NB4 (cell line): ENCODE results near the gene ABHD16B.
A peak's percentile ranks its signal among the peaks of the same experiment; 100 is the strongest.
"Not testable (repeated sequence)": the region's sequence is repeated elsewhere in the genome, so short reads cannot be mapped to it uniquely, and the experiment has no call there.

Source experiments
- DNase-seq: peaks from one replicate; pipeline ENCODE4 v3.0.0; 2010; ENCODE audit warnings: low read depth
- H3K4me3 ChIP-seq: one replicate; pipeline ENCODE4 v1.5.1; 2011; ENCODE audit warnings: mild to moderate bottlenecking, low read depth, low read length, moderate library complexity
- MYC ChIP-seq: IDR thresholded peaks from 2 replicates; pipeline ENCODE4 v1.6.1; 2011; ENCODE audit warnings: low read depth, low read length
- POLR2A ChIP-seq: IDR thresholded peaks from 2 replicates; pipeline ENCODE4 v1.6.1; 2011; ENCODE audit warnings: mild to moderate bottlenecking; ENCODE audit not compliant: insufficient read length; ENCODE audit errors: extremely low read depth
- TF ChIP-seq, protein P1 (sequence below): IDR thresholded peaks from 2 replicates; pipeline ENCODE4 v1.6.1; 2011; ENCODE audit warnings: low read depth, low read length
- TF ChIP-seq, protein P2 (sequence below): IDR thresholded peaks from one replicate; pipeline ENCODE4 v1.5.1; 2012; ENCODE audit warnings: low read depth, low read length

ABHD16B gene

DNA sequence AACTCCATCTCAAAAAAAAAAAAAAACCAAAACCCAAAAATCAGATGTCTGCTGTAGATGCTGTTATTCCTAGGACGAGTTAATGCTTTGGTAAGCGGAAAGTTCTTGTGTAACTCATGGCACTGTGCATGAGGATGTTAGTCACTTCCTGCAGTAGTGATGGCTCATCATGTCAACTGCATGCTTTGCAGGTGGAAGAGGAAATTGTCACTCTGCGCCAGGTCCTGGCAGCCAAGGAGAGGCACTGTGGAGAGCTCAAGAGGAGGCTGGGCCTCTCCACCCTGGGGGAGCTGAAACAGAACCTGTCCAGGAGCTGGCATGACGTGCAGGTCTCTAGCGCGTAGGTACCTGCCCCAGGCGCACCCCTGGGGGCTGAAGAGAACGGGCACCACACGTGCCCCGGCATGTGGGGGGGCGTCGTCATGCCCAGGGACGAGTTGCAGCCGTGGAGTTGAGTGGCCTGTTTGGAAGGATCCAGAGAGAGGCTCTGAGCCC is 12.2 kb downstream of the ABHD16B start:
- DNase-seq, result peak; percentile 97
- no peak overlapping the region for H3K4me3 ChIP-seq

DNA sequence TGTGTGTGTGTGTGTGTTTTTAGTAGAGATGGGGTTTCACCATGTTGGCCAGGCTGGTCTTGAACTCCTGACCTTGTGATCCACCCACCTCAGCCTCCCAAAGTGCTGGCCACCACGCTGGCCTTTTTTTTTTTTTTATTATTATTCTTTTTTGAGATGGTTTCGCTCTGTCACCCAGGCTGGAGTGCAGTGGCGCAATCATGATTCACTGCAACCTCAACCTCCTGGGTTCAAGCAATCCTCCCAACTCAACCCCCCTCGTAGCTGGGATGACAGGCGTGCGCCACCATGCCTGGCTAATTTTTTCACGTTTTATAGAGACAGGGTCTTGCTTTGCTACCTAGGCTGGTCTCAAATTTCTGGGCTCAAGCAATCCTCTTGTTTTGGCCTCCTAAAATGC is 12.9 kb downstream of the ABHD16B start:
- peak; percentile 81 for DNase-seq
- H3K4me3 ChIP-seq, result not testable (repeated sequence)

More for the DNA sequence above, 12.2 kb downstream of the ABHD16B start:
- TF ChIP-seq, protein P1, sequence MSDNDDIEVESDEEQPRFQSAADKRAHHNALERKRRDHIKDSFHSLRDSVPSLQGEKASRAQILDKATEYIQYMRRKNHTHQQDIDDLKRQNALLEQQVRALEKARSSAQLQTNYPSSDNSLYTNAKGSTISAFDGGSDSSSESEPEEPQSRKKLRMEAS, result peak; percentile 94
- TF ChIP-seq, protein P2, sequence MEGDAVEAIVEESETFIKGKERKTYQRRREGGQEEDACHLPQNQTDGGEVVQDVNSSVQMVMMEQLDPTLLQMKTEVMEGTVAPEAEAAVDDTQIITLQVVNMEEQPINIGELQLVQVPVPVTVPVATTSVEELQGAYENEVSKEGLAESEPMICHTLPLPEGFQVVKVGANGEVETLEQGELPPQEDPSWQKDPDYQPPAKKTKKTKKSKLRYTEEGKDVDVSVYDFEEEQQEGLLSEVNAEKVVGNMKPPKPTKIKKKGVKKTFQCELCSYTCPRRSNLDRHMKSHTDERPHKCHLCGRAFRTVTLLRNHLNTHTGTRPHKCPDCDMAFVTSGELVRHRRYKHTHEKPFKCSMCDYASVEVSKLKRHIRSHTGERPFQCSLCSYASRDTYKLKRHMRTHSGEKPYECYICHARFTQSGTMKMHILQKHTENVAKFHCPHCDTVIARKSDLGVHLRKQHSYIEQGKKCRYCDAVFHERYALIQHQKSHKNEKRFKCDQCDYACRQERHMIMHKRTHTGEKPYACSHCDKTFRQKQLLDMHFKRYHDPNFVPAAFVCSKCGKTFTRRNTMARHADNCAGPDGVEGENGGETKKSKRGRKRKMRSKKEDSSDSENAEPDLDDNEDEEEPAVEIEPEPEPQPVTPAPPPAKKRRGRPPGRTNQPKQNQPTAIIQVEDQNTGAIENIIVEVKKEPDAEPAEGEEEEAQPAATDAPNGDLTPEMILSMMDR, result no peak
- TF ChIP-seq POLR2A, result no peak
- TF ChIP-seq MYC, result peak; percentile 96

DNA sequence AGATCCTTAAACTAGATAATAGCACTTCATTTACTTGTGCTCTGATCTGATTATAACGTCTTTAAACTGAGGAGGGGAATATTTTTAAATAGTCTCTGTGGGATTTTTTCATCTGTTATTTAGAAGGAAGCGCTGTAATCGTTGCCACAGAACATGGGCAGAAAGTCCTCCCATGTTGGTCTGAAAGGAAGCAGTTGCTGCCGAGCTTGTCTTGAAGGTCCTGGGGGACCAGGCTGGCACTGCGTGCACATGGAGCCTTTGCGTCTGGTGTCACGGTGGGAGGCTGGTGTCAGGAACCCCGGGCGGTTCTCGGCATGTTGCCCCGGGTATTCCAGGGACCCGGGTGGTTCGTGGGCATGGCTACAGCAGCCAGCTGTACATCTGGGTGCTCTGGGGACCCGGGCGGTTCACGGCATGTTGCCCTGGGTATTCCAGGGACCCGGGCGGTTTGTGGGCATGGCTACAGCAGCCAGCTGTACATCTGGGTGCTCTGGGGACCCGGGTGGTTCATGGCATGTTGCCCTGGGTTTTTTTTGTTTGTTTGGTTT is 15.3 kb downstream of the ABHD16B start:
- no peak overlapping the region for H3K4me3 ChIP-seq
- no peak for DNase-seq
- TF ChIP-seq MYC, result no peak
- TF ChIP-seq, protein P1, result no peak
- TF ChIP-seq, protein P2, result no peak
- TF ChIP-seq POLR2A, result no peak

DNA sequence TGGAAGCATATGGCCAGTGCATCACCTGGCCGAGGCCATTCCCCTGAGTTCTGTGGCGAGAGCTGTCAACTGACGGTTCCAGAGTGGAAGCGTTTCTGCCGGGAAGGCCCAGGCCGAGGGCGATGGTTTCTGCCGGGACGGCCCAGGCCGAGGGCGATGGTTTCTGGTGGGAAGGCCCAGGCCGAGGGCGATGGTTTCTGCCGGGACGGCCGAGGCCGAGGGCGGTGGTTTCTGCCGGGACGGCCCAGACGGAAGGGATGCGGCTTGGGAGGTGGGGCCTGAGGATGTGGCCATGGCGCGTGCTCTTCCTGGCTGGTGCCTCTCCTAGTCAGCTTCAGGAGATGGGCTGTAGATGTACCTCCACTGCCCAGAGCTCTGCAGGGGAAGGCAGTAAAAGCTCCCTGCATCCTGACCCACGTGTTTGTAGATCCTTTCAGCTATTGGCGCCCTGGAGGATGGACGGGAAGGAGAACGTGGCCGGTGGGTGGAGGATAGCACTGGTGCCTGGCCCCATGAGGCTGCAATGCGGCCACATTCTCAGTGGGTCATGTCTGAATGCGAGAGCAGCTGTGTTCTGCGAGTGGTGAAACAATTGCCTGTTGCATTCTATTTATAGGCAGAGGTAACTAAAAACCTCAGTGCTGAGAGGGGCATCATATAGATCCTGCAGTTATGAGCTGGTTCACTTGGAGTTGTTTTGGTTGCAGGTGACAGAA is 16.6 kb downstream of the ABHD16B start:
- no peak overlapping the region for H3K4me3 ChIP-seq
- TF ChIP-seq, protein P2, result no peak
- no peak for DNase-seq

DNA sequence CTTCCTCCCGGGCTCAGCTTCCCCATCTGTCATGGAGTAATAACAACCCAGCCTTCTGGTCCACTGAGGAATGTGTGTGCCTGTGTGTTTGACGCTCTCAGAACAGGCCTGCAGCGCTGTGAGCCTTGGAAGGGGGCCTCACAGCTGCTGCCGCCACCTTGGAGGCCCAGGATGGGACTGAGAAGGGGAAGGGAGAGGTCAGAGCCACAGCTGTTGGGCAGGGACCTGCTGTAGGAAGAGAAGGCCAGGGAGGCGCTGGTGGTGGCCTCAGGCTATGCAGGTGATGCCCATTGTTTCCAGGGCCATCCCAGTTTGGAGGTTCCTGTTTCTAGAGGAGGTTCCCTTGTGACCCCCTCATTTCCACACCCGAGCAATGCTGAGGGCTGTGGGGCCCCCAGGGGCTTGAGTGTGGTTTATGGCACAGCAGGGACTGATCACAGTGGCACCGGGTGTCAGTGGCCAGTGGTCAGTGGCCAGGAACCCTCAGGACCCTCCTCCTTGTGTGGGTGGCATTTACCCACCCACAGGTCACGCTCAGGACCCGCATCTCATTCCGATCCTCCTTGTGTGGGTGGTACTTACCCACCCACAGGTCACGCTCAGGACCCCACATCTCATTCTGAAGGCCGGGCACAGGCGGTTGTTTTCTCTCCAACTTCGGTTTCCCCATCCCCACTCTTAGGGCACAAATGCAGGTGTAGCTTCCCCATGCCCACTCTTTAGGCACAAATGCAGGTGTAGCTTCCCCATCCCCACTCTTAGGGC is 17.8 kb downstream of the ABHD16B start:
- H3K4me3 ChIP-seq, result no peak overlapping the region
- no peak for DNase-seq
- TF ChIP-seq, protein P2, result no peak
- TF ChIP-seq POLR2A (no peak), MYC (no peak)
- TF ChIP-seq, protein P1, result no peak

DNA sequence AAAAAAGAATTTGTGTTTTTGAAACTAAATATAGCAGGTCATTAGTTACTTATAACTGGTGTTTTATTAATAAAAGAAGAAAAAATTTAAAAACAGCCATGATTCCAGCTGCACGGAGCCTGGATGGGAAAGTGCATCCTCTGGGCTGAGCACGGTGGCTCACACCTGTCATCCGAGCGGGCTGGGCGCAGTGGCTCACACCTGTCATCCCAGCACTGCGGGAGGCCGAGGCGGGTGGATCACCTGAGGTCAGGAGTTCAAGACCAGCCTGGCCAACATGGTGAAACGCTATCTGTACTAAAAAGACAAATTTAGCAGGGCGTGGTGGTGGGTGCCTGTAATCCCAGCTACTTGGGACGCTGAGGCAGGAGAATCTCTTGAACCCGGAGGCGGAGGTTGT is 19.6 kb downstream of the ABHD16B start:
- DNase-seq, H3K4me3 ChIP-seq: not testable (repeated sequence)

DNA sequence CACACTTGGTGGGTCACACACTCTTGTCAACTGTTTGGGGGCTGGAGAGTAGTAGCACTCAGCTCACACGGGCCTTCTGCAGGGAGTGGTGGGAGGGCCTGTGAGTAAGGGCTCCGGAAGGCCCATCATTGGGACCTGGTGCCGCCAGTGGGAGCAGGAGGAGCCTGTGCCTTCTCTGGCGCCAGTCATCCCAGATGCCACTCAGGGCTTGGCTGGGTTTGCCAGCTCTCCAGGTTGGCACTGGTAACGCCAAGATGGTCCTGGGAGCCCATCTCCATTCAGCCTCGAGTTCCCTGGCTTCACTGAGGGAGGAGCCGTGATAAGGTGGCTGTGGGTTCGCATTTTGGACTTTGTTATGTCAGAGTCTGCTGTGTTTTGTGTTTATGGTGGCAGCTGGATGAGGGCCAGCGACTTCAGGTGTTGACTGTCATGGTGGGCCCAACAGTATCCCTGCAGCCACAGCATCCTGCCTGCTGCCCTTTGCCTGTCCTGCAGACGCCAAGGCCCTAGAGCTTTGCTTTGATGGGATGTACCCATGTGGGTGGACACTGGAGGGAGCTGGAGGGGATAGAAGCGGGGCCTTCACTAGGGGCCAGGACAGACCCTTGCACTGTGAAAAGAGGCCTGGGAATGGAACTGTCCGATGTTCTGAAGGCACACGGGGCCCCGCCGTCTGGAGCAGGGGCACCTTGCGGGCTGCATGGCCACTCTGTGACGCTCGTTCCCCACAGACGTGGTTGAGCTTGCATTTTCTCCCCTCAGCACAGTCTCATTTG is 20.3 kb downstream of the ABHD16B start:
- no peak overlapping the region for H3K4me3 ChIP-seq
- TF ChIP-seq POLR2A (no peak), MYC (no peak)
- TF ChIP-seq, protein P2, result no peak
- TF ChIP-seq, protein P1, result no peak
- DNase-seq, result no peak
